PFSK-1 (cell line): ENCODE measurements around the gene GLRX5.

ENCODE experiments used
- FOXP2 ChIP-seq: optimal IDR thresholded peaks from 2 replicates; pipeline ENCODE3; 2011; ENCODE audit warnings: borderline replicate concordance, control low read depth, inconsistent platforms; ENCODE audit not compliant: insufficient read depth; ENCODE audit errors: extremely low read length, extremely low read depth
- POLR2AphosphoS5 ChIP-seq: IDR thresholded peaks from 2 replicates; pipeline ENCODE4 v1.6.1; 2012; ENCODE audit warnings: low read depth, mild to moderate bottlenecking, control low read depth, low read length, moderate library complexity
- REST ChIP-seq, 2 experiments: IDR thresholded peaks; 2 replicates each; pipeline versions ENCODE4 v1.6.1 to v1.8.0; 2011 to 2012; ENCODE audit warnings: low read depth in 2 of 2, low read length in 2 of 2, control low read depth in 1 of 2, inconsistent platforms in 1 of 2, mild to moderate bottlenecking in 1 of 2, moderate library complexity in 1 of 2; ENCODE audit not compliant: insufficient read depth in 1 of 2
- SIN3A ChIP-seq: IDR thresholded peaks from 2 replicates; pipeline ENCODE4 v1.6.1; 2012; ENCODE audit warnings: mild to moderate bottlenecking, low read length, moderate library complexity, borderline replicate concordance; ENCODE audit not compliant: insufficient read depth
- TAF1 ChIP-seq: IDR thresholded peaks from 2 replicates; pipeline ENCODE4 v1.6.1; 2012; ENCODE audit warnings: low read length, control low read depth, borderline replicate concordance; ENCODE audit not compliant: insufficient read depth

GLRX5 gene

GRCh38 chr14:95549656-95550585 lies 15.1 kb downstream of the GLRX5 start:
- TF ChIP-seq POLR2AphosphoS5 (no peak), REST (IDR thresholded peaks at IDR 0.05; ENCODE audit: insufficient read depth in 1 of 2, low read depth in 2 of 2, low read length in 2 of 2) (no peak), TAF1 (no peak), FOXP2 (no peak), SIN3A (no peak)

GRCh38 chr14:95551435-95551834 lies 16.6 kb downstream of the GLRX5 start:
- TF ChIP-seq POLR2AphosphoS5 (no peak), SIN3A (no peak), REST (IDR thresholded peaks at IDR 0.05; ENCODE audit: insufficient read depth in 1 of 2, low read depth in 2 of 2, low read length in 2 of 2) (no peak), TAF1 (no peak), FOXP2 (no peak)

- TF ChIP-seq FOXP2 (no peak), SIN3A (no peak), TAF1 (no peak), REST (IDR thresholded peaks at IDR 0.05; ENCODE audit: insufficient read depth in 1 of 2, low read depth in 2 of 2, low read length in 2 of 2) (no peak), POLR2AphosphoS5 (no peak)
These were observed 18.3 kb downstream of the GLRX5 start for GRCh38 chr14:95553141-95553540.

GRCh38 chr14:95555053-95555452 lies 20.2 kb downstream of the GLRX5 start:
- TF ChIP-seq POLR2AphosphoS5 (no peak), TAF1 (no peak), FOXP2 (no peak), REST (IDR thresholded peaks at IDR 0.05; ENCODE audit: insufficient read depth in 1 of 2, low read depth in 2 of 2, low read length in 2 of 2) (no peak), SIN3A (no peak)
